CD4-positive, alpha-beta T cell treated with Interferon alpha-2 for 1 hour (primary cell): ENCODE data around the gene RAET1G.

ENCODE experiments used
- DNase-seq, 2 donors: peaks; one replicate each; pipeline ENCODE4 v3.0.0-alpha.2; 2020 to 2022

The RAET1G gene

DNA sequence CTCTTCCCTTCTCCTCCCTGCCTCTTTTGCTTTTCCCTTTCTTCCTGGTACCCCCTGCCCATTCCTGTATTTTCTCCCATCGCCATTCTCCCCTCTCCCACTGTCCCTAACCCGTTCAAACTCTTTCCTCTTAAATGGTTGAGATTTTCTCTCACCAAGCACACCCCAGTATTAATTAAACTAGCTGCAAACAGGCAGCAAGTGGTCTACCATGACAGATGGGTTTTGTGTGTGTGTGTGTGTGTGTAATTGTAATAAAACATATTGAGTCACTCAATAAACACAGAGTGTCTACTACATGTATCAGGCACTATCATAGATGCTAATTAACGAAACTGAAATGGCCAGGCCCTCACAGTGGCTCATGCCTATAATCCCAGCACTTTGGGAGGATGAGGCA, 31.7 kb downstream of the RAET1G start:
- DNase-seq = no peak

DNA sequence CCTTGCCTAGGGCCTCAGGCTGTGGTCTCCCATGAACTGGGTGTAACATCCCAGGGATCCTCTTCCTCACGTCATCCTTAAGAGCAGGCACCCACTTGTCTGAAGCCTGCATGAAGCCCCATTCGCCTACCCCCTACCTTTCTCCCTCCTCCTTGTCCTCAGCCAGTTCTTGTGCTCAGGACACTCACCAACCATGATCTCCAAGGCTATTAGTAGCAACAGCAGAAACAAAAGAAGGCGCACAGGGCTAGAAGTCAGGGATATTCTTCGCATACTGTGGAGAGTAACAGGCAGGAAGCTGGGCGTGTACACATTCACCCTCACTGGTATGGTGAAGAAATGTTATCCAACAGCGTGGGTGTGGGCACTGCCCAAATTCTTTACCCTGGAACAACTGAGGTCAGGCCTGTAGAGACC, 32.3 kb downstream of the RAET1G start:
- DNase-seq = no peak

DNA sequence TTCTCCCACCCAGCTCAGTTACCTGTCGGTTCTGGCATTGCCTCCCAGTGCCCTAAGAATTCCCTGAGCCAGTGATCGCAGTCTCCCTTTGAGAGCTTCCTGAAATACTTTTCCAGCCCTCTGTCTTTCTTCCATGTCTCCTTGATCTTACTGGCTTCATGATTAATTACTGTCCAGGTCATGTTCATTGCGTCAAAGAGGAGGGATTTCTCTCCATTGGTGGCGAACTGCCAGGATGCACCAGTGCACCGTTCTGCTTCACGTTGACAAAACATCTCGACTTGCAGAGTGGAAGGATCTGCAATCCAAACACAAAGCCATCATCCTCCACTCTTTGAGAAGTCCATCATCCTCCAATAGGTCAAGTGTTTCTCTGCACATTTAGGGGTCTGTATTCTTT, 33.6 kb downstream of the RAET1G start:
- no peak for DNase-seq

DNA sequence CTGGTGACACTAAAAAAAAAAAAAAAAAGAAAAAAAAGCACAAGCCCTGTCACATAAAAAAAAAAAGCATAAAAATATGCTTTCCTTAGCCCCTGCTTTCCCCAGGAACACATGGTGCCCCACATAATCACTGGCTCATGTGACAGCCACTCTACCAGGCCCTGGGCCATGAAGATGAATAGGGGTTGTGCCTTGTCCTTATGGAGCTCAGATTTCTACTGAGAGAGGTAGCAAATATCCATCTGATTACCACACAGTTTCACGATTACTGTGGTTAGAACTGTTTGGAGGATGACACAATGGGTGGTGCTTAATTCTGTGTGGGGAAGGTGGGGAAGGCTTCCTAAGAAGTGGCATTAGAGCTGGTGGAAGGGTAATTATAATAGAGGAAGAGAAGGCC, 34.3 kb downstream of the RAET1G start:
- DNase-seq = no peak

DNA sequence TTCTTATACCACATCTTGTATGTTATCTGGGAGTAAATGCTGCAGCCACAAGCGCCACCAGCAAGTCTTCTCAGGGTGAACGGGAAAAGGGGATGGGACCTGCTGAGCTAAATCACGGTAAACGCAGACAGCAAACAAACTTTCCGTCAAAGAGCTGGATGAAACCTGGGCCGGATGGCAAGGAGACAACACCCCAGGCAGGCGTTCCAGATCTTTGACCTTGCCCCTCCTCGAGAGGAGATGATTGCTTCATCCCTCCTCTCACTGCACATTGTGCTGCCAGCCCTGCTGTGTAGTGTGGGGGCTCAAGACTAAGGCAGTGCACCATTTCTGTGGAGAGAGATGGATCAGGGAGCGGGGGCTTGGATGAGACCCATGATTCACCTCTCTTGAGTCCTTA, 34.8 kb downstream of the RAET1G start:
- no peak for DNase-seq

DNA sequence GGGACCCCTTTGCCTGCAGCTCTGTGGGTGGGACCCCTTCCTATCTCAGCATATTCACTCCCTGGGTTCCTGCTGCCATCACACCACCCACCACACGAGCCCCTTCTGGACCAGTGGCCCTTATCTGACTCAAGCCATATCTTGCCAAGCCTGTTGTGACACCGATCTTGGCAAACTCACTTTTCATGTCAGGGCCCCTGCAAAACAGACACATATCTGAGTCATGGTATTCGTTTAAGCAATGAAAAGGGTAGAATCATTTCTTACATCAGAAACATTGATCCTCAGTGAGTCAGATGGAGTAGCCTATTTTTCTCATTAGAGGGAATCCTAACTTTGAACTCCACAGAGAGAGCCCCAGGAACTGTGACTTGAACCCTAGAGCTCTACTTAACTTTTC, 35.6 kb downstream of the RAET1G start:
- no peak for DNase-seq

DNA sequence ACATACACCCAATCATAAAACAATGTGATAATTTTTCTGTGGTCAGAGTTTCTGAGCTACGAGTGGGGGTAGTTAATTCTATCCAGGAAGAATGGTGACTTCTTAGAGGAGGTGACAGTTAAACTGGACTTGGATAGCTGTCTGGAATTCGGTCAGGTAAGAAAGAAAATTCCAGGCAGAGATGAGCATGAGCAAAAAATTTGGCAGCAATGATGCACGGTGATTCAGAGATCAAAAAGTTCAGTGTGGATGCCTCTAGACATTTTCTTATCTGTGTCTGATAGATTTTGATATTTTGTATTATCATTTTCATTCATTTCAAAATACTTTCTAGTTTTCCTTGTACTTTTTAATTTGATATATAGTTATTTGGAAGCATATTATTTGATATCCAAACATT, 37.0 kb downstream of the RAET1G start:
- DNase-seq = no peak

DNA sequence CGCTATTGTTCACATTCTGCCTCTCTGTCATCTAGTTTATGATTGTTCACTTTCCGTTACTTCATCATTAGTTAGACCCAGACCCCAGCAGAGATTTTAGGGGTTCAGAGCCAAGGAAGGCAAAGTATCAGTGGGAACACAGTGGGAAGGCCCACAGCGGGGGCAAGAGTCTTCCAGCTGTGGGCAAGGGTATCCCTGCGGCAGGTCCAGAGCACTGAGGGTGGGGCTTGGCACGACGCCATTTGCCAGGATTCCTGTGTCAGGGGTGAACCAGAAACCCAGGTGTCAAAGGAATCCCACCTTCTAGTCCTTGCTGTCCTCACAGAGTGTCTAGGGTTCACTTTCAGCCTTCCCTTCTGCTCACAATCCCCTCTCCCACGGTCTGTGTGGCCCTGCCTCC, 38.3 kb downstream of the RAET1G start:
- no peak for DNase-seq

DNA sequence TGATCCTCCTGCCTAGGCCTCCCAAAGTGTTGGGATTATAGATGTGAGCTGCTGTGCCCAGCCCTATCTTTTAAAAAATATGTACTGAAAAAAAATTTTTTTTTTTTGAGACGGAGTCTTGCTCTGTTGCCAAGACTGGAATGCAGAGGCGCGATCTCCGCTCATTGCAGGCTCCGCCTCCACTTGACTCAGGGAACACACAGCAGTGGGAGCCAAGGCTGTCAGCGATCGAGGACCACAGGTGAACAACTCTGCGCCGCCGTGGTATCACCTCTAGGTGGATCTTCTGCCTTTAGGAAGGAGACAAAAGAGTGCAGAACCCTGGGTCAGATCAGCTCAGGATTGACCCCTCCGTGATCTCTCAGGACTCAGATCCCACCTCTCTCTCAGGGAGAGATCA, 38.7 kb downstream of the RAET1G start:
- no peak for DNase-seq

DNA sequence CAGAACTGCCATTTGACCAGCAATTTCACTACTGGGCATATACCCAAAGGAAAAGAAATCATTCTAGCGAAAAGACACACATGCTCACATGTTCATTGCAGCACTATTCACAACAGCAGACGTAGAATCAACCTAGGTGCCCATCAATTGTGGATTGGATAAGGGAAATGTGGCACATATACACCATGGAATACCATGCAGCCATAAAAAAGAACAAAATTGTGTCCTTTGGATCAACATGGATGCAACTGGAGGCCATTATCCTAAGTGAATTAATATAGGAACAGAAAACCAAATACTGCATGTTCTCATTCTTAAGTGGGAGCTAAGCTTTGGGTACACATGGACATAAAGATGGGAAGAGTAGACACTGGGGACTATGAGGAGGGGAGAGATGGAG, 41.1 kb downstream of the RAET1G start:
- no peak for DNase-seq

DNA sequence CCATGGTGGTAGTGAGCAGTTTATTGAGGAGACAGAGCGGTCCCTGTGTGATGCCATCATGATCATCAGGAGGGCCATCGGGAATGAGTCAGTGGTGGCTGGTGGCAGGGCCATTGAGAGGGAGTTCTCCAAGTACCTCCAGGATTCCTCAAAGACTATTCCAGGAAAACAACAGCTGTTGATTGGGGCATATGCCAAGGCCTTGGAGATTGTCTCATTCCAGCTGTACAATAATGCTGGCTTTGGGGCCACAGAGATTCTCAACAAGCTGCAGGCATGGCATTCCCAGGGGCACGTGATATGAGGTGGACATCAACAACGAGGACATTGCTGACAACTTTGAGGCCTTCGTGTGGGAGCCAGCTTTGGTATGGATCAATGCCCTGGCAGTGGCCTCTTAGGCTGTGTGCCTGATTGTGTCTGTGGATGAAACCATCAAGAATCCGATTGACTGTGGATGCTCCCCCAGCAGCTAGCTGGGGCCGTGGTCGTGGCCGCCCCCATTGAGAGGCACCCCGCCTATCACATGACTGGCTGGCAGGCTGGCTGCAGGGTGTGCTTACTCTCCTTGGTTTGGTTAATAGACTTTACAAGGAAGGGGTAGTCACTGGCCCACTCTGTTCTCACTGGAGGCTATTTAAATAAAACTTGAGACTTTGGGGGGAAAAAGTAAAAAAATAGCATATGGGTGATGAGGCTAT, 41.7 kb downstream of the RAET1G start:
- DNase-seq = no peak

DNA sequence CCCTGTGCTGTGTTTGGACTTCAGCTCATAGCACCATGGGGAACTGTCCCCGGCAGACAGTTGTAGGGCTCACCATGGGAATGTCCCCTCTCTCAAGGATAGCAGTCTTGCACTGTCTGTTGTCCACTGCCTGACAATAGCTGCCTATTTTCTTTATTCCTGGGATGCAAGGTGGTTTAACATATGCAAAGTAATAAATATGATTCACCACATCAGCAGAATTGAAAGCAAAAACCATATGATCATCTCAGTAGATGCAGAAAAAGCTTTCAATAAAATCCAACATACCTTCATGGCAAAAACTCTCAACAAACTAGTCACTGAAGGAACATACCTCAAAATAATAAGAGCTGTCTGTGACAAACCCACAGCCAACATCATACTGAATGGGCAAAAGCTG, 45.3 kb downstream of the RAET1G start:
- DNase-seq = no peak

DNA sequence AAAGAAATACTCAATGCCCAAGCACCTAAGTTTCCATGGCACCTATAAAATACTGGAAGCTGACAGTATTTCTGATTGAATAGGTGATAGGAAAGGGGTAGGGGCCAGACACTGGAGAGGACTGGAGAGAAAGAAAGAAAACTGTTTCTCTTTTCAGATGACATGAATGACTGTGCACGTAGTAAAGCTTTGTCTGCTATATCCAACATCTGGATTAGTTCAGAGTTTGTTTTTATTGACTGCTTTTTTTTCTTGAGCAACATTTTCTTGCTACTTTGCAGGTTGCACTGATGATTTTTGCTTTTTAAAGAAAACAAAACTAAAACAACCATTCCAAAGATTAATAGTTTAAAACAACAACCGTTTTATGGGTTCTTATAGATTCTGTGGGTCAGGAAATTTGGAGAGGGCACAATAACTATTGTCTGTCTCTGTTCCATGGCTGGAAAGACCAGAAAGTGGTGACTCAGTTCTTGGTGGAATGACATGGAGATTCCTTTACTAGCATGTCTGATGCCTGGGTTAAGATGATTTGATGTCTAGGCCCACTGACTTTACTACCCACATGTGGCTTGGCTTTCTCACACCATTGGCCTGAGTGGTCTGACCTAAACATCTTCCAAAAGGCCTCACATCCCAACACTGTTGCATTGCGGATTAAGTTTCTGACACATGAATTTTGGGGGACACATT, 46.5 kb downstream of the RAET1G start:
- DNase-seq = no peak

DNA sequence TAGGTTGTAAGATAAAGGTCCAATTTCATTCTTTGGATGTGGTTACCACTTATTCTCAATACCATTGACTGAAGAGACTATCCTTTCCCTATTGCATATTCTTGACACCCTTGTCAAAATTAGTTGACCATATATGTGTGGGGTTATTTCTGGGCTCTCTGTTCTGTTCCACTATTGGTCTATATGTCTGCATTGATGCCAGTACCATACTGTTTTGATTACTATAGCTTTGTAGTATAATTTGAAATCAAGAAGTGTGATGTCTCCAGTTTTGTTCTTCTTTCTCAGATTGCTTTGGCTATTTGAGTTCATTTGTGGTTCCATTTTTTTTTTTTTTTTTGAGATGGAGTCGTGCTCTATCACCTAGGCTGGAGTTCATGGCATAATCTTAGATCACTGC, 50.7 kb downstream of the RAET1G start:
- DNase-seq = no peak

DNA sequence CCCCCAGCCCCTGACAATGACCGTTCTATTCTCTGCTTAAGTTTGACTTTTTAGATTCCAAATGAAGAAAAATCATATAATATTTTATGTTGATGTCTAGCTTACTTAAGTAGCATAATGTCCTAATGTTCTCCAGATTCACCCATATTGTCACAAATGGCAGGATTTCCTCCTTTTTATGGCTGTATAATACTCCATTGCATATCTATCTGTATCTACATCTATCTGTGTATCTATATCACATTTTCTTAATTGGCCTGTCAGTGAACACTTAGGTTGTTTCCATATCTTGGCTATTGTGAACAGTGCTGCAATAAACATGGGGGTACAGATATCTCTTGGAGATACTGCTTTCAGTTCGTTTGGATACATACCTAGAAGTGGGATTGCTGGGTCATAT, 51.7 kb downstream of the RAET1G start:
- no peak for DNase-seq

DNA sequence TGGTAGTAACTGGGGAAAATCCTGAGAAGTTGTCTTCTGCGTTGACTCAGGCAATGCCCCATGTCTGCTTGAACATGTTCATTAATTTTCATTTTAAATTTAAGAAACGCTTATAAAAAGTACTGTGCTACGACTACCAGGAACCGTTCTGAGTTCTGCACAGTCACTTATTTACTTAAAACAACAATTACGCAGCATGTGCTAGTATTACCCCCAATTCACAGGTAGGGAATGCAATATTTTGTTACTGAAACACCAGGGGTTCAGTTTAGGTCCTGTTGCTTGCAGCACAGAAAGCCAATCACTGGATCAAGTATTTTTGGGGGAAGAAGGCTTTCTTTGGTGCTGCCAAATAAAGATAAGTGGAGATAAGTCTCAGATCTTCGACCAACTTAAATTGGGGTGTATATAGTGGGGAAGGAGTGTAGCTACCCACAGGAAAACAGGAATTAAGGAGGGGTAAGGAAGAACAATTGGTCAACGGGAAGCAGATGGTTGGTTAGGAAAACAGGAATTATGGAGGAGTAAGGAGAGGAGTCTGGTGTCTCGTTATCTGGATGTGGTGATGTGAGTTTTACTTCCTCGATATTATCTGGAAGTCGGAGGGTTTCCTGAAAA, 53.5 kb downstream of the RAET1G start:
- DNase-seq = no peak

DNA sequence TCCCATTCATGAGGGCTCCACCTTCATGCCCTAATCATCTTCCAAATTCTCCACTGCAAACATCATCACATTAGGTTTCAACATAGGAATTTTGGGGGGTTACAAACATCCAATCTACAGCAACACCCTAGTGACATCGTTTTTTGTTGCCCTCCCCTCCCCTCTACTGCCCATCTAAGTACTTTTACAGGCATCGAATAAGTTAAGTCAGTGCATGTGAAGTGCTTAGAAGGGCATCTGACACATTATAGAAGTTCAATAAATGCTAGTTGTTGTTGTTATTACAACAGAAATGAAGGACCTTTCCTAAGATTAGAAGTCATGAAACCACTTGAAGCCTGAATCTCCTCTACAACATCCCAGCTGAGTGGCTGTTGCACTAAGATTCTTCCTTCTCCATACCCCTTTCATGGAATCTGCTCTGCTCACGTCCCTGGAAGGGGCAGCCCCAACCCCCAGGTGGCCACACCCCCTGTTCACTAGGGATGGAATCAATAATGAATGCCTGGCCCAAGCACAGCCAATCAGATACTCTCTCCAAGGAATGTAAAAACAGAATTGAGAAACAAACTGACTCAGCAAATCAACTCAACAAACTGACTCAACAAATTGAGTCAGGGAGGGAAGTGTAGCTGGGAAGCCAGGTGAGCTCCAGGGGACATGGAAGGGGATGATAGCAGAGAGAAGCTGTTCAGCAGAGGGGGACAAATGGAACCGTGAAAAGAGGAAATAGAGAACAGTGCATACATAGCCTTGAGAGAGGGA, 54.9 kb downstream of the RAET1G start:
- no peak for DNase-seq
